Left cardiac atrium (tissue), 4 donors: Measurements from ENCODE around the gene MBNL2. TPM values are rescaled to one million over a fixed set of nuclear protein-coding genes. Genes with fewer than 3 reads are reported as not detected.

Experiments used
- ATAC-seq, 2 donors: fragments of 200-7000 bp; cut with Tn5 transposase; one replicate each; pipeline ENCODE4 v1.9.1; 2020; ENCODE audit warnings: mild to moderate bottlenecking in 2 of 2, moderate library complexity in 2 of 2
- DNase-seq: peaks from one replicate; pipeline ENCODE4 v3.0.0-alpha.2; 2020
- intact Hi-C, 2 donors: fragments of 100-400 bp; cut with DNase I; formaldehyde crosslinking; loops; one replicate each; pipeline versions ENCODE4 v1.14.1 to v1.15.1; 2022 to 2023
- total RNA-seq, 2 donors: library from RNA; stranded (reverse); fragmentation: NEBNext Ultra II Directional; extraction: Animal tissue kit (Norgen Biotek cat#: 25700); gene quantifications; one replicate each; pipeline ENCODE4 v1.2.1, GENCODE V29; 2021
- donor health status: DM: no; HTN: yes; CAD: no.
- donor health status: DM: no; HTN: yes; CAD: no; lungs with severe emphysema.
- donor health status: DM: yes; HTN: yes; CAD: no.
- donor health status: Dilated cardiomyopathy.

Gene MBNL2
- total RNA-seq, 2 donors from 2014 or later: 52.0 to 60.3 TPM

DNA sequence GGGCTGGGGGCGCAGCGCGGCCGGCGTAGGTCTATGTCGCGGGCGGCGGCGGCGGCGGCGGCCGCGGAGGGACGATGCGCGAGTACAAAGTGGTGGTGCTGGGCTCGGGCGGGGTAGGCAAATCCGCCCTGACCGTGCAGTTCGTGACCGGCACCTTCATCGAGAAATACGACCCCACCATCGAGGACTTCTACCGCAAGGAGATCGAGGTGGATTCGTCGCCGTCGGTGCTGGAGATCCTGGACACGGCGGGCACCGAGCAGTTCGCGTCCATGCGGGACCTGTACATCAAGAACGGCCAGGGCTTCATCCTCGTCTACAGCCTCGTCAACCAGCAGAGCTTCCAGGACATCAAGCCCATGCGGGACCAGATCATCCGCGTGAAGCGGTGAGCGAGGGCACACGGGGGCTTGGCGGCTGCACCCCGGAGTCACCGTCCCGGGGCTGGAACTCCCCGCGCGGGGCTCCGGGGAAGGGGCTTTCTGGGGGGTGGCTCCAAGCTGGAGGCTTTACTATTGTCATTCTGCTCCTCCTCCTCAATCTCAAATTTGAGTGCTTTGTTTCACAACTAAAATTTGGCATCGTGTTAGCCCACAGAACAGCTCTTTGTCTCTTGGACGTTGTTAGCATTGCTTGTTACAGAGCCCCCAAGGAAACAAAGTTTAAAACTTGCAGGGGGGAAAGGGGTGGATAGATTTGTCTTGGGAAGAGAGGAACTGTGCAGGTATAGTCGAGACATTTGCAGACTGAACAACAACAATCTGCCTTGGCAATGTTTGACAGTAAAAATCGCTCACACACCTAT is 212.5 kb downstream of the MBNL2 start:
- no peak for ATAC-seq
- intact Hi-C loops: loop anchor here in 1 of 2 donors (10.0 kb wide), 2 partner anchors 210 to 370 kb away; partner anchors contain the start of gene MBNL2
- peak; percentile 42 for DNase-seq

DNA sequence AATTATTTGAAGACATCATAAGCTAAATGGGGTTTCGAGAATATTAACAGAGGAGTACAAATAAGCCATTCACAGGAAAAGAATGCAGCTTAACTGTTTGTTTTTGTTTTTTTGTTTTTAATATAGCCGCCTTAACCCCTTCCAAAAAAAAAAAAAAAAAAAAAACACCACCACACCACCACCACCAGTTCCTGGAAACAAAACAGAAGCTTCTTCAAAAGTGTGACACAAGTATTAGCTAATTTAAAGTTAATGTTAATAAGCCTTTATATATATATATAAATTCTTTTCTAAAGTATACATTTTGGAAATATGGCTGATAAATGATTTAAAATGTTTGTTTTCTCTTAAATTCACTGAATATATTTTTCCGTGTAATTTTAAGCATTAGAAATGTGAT is 213.2 kb downstream of the MBNL2 start:
- intact Hi-C loops: loop anchor here in 1 of 2 donors (10.0 kb wide), 2 partner anchors 211 to 369 kb away; partner anchors contain the start of gene MBNL2
- DNase-seq: no peak
- no peak for ATAC-seq

DNA sequence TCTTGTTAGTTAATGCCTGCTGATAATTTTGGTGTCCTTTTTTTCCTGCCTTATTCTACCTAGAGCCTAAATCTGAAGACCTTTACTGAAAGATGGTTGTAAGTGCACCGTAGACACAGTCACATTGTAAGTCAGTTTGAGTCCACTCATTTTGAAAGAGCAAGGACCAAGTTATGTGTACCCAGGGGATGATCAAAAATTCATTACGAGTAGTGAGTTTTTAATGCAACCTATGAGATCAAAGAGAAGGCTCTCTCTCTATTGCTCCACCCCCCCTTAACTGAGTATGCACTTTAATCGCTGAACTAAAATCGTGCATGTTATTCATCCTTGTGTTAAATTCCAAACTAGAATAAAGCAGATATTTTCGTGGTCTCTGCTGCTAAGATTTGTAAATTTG is 213.7 kb downstream of the MBNL2 start:
- intact Hi-C loops: loop anchor here in 1 of 2 donors (10.0 kb wide), 2 partner anchors 211 to 369 kb away; partner anchors contain the start of gene MBNL2
- ATAC-seq (no peak), DNase-seq (no peak)

DNA sequence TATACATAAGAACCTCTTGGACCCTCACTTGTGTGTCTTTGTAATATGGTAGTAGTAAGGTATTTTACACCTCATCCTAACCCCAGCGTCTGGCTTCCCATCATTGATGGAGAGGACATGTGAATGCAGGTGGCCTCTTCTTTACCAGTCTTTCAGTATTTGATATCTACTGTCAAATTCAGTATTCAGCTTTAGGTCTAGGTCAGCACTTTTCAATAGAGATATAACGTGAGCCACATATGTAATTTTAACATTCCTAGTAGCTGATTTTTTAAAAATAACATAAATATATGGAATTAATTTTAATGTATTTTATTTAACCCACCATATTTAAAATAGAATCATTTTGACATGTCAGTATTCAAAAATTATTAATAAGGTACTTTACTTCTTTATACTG is 214.7 kb downstream of the MBNL2 start:
- intact Hi-C loops: loop anchor here in 1 of 2 donors (10.0 kb wide), 2 partner anchors 212 to 368 kb away; partner anchors contain the start of gene MBNL2
- DNase-seq (no peak), ATAC-seq (no peak)

DNA sequence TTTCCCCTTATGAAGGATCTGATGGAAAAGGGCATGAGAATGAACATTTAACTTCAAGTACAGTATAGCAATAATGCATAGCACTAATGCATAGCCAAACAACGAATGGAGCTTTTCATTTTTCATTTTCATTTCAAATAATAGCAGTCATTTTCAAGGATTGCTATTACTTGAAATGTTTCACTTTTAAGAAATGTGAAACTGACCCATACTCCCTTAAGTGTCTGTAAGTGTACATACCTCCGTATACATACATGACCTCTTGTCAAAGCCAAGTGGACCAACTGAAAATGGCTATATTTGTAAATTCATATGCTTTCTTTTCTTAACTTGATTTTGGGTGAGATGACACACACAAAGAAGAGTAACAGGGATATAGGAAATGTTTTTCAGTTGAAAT is 215.6 kb downstream of the MBNL2 start:
- DNase-seq: no peak
- intact Hi-C loops: loop anchor here in 1 of 2 donors (10.0 kb wide), 2 partner anchors 213 to 367 kb away; partner anchors contain the start of gene MBNL2
- no peak for ATAC-seq

DNA sequence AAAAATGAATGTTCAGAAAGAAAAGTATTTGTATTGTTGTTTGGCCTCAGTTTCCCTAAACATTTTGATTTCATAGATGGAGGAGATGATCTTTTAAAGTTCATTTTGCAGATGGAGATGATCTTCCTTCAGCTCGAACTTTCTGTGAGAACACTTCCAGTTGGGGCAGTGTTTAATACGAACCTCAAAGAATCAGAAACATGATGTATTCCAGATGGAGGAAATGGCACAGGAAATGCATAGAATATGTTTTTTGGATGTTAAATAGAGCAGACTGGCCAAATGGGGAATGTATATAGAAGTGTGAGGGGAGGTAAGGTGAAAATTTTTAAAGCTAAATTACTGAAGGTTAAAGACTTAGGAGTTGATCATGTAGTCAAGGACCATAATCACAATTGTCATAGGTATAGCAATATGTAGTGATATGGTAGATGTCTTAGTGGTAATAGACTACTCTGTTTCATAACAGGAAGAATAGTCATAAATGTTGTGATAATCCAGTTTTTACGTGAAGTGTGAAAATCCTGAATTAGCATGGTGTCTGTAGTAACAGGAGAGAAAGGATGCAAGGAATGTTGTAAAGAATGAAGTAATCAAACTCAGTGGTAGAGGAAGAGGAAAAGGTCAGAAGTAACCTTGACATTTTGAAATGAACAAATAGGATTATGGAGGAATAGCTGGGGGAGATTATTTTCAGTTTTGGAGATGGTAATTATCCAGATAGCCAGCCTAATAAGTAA is 216.9 kb downstream of the MBNL2 start:
- intact Hi-C loops: loop anchor here in 1 of 2 donors (10.0 kb wide), 2 partner anchors 214 to 366 kb away; partner anchors contain the start of gene MBNL2
- ATAC-seq: no peak
- DNase-seq: no peak

DNA sequence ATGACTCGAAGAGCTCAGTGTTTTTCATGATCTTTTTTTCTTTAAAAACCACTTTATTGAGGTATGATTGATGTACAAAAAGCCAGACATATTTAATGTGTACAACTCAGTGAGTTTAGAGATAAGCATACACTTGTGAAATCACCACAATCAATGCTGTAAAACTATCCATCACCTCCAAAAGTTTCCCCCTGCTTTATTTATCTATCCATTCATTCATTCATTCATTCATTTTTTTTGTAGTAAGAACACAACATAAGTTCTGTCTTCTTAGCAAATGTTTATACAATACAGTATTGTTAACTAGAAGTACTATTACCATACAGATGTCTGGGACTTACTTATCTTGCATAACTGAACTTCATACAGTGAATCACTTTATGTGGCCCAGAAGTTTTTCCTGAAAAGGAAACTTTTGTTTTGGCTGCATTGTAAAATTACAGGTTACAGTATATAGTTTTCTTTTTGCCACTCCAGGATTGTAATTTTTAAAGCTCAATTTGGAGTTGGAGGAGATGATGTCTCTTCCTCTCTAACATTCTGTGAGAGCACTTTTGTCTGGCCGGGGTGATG is 218.6 kb downstream of the MBNL2 start:
- intact Hi-C loops: no loop called here
- DNase-seq (no peak), ATAC-seq (no peak)

DNA sequence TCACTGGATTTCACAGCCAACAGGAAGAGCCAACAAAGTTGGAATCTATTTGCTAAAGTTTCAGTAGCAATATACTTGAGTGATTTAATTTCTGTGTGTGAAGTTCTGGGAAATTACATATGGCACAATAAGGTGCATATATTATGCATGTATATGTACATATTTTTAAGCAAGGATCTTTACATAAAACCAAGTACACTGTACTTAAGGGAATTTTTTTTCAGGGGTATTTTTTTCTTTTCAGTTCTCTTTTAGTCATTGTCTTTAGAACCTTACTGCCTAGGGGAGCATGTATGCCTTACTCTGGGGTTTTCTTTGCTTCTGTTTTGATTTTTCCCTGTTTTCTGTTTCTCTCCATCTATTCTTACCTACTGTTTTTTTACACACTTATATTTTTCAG is 219.2 kb downstream of the MBNL2 start:
- intact Hi-C loops: no loop called here
- DNase-seq (no peak), ATAC-seq (no peak)

Other genes with a start within 250 kb of the MBNL2 start
- gene OXGR1, start 227.9 kb upstream of the MBNL2 start, total RNA-seq: under 1 TPM; 0.13 to 0.44 TPM
- 10 to 100 TPM; 21.4 to 23.9 TPM for gene RAP2A, start 211.8 kb downstream of the MBNL2 start, total RNA-seq